WI38 (cell line): ENCODE measurements around the gene COL26A1.

Source experiments
- H3K4me3 ChIP-seq: 2 replicates; pipeline ENCODE4 v1.5.1; 2011; ENCODE audit warnings: low read depth, mild to moderate bottlenecking, control low read depth, low read length
- CTCF ChIP-seq: IDR thresholded peaks from 2 replicates; pipeline ENCODE4 v1.5.1; 2012; ENCODE audit warnings: low read depth, mild to moderate bottlenecking, control low read depth, low read length

Gene COL26A1

GRCh38 chr7:101537205-101537604, 174.5 kb downstream of the COL26A1 start:
- TF ChIP-seq CTCF, result no peak
- no peak overlapping the region for H3K4me3 ChIP-seq

GRCh38 chr7:101537935-101538595, 175.4 kb downstream of the COL26A1 start:
- H3K4me3 ChIP-seq, result no peak overlapping the region
- no peak for TF ChIP-seq CTCF

DNA sequence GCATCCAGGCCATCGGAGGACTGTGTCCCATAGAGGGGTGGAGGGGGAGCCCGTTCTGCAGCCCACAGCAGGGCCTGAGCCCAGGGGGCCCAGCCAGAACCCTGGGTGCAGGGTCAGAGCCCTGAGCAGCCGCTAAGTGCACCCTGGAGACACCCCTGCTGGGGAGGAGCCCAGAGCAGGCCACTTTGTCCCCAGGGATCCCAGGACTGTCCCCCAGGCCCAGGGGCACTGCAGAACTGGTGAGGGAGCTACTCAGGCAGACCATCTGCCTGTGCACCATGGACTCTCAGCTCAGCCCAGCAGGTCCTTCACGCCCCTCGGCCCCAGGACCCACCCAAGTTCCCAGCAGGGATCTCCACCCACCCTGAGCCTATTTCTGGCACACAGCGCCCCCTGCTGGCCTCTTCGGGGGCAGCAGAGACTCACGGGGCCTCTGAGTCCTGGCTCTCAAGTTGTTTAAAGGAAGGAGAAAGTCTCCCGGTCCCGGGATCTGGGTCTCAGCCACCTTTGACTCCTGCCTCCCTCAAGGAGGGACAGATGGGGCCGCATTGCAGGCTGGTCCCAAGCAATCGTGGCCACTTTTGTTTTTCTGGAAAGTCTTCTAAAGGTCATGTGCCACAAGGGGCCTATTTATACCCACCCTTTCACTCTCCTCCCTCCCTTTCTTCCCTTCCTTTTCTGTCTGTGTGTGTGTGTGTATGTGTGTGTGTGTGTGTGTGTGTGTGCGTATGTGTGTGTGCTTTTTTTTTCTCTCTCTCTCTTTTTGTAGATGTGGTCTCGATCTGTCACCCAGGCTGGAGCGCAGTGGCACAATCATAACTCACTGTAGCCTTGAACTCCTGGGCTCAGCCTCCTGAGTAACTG, 176.2 kb downstream of the COL26A1 start:
- TF ChIP-seq CTCF, result peak; percentile 84
- no peak overlapping the region for H3K4me3 ChIP-seq

GRCh38 chr7:101539784-101540183, 177.1 kb downstream of the COL26A1 start:
- no peak overlapping the region for H3K4me3 ChIP-seq
- 0 out of 2 replicates have a peak, but pooled peaks have one; percentile 3 for TF ChIP-seq CTCF

DNA sequence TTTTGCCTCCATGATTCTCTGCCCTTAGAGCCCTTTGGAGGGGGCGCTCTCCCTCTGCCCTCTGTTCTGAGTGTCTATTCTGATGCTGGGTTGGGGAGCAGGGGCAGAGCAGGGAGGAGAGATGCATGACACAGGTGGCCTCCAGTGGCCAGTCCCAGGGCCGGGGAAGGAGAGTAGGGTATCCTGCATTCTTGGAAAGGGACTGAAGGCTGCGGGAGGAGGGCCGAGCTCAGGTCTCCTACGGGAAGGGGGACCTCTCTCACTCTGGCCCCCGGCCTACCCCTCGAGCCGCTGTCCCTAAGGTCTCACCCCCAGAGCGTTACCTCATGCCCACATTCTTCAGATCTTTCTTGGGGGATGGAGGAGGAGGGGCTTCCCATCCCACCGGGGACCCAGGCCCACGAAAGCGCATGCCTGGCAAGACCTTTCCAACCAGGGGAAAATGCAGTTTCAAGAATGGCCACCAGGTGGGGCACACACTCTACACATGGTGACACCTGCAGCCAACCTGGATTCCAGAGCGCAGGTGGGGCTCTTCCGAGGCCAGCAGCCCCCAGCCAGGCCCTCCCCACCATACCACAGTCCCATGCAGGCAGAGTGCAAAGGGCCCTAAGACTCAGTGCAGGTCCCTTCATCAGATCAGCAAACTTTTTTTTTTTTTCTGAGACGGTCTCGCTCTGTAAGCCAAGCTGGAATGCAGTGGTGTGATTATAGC, 180.0 kb downstream of the COL26A1 start:
- TF ChIP-seq CTCF, result peak; percentile 88
- no peak overlapping the region for H3K4me3 ChIP-seq

- H3K4me3 ChIP-seq, result no peak overlapping the region
- no peak for TF ChIP-seq CTCF
Observed at GRCh38 chr7:101543242-101543766, 180.6 kb downstream of the COL26A1 start.
